Coronary artery (tissue), 2 donors: ENCODE measurements around the gene L3MBTL2.

Source experiments
- DNase-seq: peaks from one replicate; pipeline ENCODE4 v3.0.0-alpha.2; 2017; ENCODE audit warnings: low spot score
- H3K27ac ChIP-seq, 2 donors: fragments of 200-600 bp; sonication (generic); one replicate each; pipeline ENCODE4 v1.5.1; 2016 to 2019
- H3K4me3 ChIP-seq: fragments of 200-600 bp; sonication (generic); 2 replicates; pipeline ENCODE4 v1.5.1; 2016; ENCODE audit warnings: mild to moderate bottlenecking, moderate library complexity
- TF ChIP-seq, protein P1 (sequence below): fragments of 200-600 bp; sonication (generic); IDR thresholded peaks from one replicate; pipeline ENCODE4 v1.5.1; 2019; ENCODE audit warnings: antibody characterized with exemption

The L3MBTL2 gene

DNA sequence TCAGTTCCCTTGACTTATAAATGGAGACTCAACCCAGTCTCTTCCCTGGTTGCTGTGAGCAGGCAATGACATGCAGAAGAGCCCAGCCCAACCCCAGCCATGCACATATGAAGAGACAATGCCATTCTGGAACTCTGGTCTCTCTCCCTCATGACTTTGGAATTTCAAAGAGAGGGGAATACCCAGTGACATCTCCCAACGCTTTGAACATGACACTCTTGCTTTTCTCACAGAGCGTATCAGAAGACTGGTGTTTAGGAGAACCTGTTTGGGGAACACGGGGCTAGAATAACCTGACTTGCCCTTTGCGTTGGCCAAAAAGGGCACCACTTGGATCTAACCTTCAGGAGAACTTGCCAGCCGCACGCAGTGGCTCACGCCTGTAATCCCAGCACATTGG lies 68.0 kb downstream of the L3MBTL2 start:
- no peak overlapping the region for H3K27ac ChIP-seq
- DNase-seq: no peak
- TF ChIP-seq, protein P1, sequence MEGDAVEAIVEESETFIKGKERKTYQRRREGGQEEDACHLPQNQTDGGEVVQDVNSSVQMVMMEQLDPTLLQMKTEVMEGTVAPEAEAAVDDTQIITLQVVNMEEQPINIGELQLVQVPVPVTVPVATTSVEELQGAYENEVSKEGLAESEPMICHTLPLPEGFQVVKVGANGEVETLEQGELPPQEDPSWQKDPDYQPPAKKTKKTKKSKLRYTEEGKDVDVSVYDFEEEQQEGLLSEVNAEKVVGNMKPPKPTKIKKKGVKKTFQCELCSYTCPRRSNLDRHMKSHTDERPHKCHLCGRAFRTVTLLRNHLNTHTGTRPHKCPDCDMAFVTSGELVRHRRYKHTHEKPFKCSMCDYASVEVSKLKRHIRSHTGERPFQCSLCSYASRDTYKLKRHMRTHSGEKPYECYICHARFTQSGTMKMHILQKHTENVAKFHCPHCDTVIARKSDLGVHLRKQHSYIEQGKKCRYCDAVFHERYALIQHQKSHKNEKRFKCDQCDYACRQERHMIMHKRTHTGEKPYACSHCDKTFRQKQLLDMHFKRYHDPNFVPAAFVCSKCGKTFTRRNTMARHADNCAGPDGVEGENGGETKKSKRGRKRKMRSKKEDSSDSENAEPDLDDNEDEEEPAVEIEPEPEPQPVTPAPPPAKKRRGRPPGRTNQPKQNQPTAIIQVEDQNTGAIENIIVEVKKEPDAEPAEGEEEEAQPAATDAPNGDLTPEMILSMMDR: no peak
- no peak overlapping the region for H3K4me3 ChIP-seq

DNA sequence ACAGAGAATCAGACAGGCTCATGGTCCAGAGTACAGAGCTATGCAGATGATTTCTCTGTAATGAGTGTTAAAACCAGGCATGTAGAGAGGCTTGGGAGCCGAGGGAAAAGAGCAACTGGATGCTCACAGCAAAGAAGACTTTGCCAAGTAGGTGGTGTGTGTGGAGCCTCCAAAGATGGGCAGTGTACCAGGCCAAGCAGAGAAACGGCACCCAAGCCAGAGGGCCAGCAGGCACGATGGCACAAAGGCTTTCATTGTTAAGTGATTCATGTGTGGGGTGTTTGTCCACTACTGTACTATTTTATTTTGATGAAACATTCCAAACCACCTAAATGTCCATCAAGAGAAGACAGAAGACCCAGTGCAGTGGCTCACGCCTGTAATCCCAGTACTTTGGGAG lies 69.7 kb downstream of the L3MBTL2 start:
- no peak overlapping the region for H3K4me3 ChIP-seq
- TF ChIP-seq, protein P1: no peak
- DNase-seq: no peak
- no peak overlapping the region for H3K27ac ChIP-seq

DNA sequence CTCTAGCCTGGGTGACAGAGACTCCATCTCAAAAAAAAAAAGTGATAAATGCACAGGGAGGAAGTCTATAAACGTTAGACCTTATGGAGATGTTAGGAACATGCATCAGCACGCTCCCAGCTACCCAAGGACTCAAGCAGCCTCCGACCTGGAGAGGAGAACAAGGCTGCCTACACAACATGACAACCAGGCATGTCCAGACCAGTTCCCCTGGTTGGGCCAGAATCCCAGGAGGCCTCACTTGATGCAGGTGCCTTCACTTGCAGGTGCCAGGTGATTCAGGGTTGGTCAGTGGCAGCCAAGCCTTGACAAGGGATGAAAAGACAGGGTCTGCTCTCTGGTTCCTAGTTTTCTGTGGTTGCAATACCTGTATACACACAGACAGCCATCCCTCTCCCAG lies 75.0 kb downstream of the L3MBTL2 start:
- H3K27ac ChIP-seq: no peak overlapping the region
- no peak overlapping the region for H3K4me3 ChIP-seq
- TF ChIP-seq, protein P1: no peak
- DNase-seq: no peak

DNA sequence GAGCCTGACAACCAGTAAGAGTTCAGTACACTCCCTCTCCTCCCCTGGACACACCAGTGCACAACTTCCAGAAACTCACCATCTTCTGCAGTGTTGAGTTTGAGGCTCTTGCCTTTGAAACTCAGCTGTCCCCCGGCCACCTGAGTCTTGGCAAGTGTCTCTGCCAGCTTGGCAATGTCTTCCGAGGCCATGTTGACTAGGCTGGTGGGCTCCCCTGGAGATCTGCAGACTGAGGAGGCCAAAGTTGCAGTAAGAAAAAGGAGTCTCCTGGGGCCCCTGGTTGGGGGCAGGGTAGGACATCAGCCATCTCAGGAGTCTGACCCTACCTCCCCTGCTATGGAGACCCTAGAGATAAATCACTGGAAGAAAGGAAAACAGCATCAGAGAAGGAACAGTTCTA lies 75.7 kb downstream of the L3MBTL2 start:
- TF ChIP-seq, protein P1: no peak
- no peak overlapping the region for H3K4me3 ChIP-seq
- no peak overlapping the region for H3K27ac ChIP-seq
- DNase-seq: no peak
